PC-3 (cell line): ENCODE measurements around the gene EI24.

ENCODE experiments used
- CTCF ChIP-seq: fragments of 300-600 bp; sonication (generic); conservative IDR thresholded peaks from 2 replicates; pipeline ENCODE4 v1.5.1; 2017; ENCODE audit warnings: antibody characterized with exemption, low read depth, mild to moderate bottlenecking, low read length
- EZH2 ChIP-seq: fragments of 300-600 bp; sonication (generic); IDR thresholded peaks from one replicate; pipeline ENCODE4 v1.6.1; 2017; ENCODE audit warnings: antibody characterized with exemption, mild to moderate bottlenecking, low read length; ENCODE audit not compliant: unreplicated experiment
- EZH2phosphoT487 ChIP-seq: fragments of 300-600 bp; sonication (generic); IDR thresholded peaks from 2 replicates; pipeline ENCODE4 v1.6.1; 2018; ENCODE audit warnings: mild to moderate bottlenecking, antibody characterized with exemption, low read length, borderline replicate concordance

GRCh38 chr11:125594958-125595357, 25.7 kb downstream of the EI24 start:
- no peak for TF ChIP-seq EZH2
- no peak for TF ChIP-seq CTCF
- TF ChIP-seq EZH2phosphoT487: no peak
